Esophagus squamous epithelium (tissue), 5 donors: ENCODE data around the gene PDE7B. TPM values are rescaled to one million over a fixed set of nuclear protein-coding genes. Genes with fewer than 3 reads are reported as not detected.

Source experiments
- DNase-seq: peaks from one replicate; lab custom pipeline; 2025; lab: John Stamatoyannopoulos, UW
- H3K27ac ChIP-seq, 4 donors: fragments of 200-600 bp; sonication (generic); one replicate each; pipeline ENCODE4 v1.5.1; 2016 to 2019; ENCODE audit warnings: mild to moderate bottlenecking in 1 of 4
- H3K27me3 ChIP-seq, 4 donors: fragments of 200-600 bp; sonication (generic); 1 replicate in 3 of 4; 2 replicates in 1 of 4; pipeline versions ENCODE4 v1.5.1 to v1.6.0; 2017 to 2021; ENCODE audit warnings: antibody characterized with exemption in 1 of 4
- H3K36me3 ChIP-seq, 3 donors: fragments of 200-600 bp; sonication (generic); one replicate each; pipeline ENCODE4 v1.5.1; 2016 to 2019
- H3K4me1 ChIP-seq, 3 donors: fragments of 200-600 bp; sonication (generic); one replicate each; pipeline ENCODE4 v1.5.1; 2017 to 2019
- H3K4me3 ChIP-seq, 4 donors: fragments of 200-600 bp; sonication (generic); 1 replicate in 3 of 4; 2 replicates in 1 of 4; pipeline ENCODE4 v1.5.1; 2016 to 2019; ENCODE audit warnings: mild to moderate bottlenecking in 2 of 4, moderate library complexity in 1 of 4
- H3K9me3 ChIP-seq, 3 donors: fragments of 200-600 bp; sonication (generic); one replicate each; pipeline ENCODE4 v1.5.1; 2016 to 2019
- POLR2A ChIP-seq, 4 donors: fragments of 450-650 bp; IDR thresholded peaks; one replicate each; pipeline ENCODE4 v1.6.1; 2017; ENCODE audit warnings: antibody characterized with exemption in 4 of 4, mild to moderate bottlenecking in 4 of 4, moderate library complexity in 3 of 4
- WGBS, 2 donors: methylation state at CpG; one replicate each; pipeline ENCODE4 v1.1.5; 2018; 5-methylcytosine and 5-hydroxymethylcytosine counted together
- intact Hi-C: fragments of 100-400 bp; cut with DNase I; formaldehyde crosslinking; loops from one replicate; pipeline ENCODE4 v1.15.0; 2022
- total RNA-seq, 4 donors: library from RNA; depleted of rRNA; stranded (reverse); fragments of >200 nt; gene quantifications; one replicate each; pipeline ENCODE4 v1.1.0, GENCODE V29; 2016
- TF ChIP-seq, protein P1 (sequence below), 6 experiments: fragments of 450-650 bp in 4 of 6; fragments of 200-600 bp in 2 of 6; sonication (generic) in 2 of 6; IDR thresholded peaks; one replicate each; pipeline ENCODE4 v1.5.1; 2016 to 2019; ENCODE audit warnings: antibody characterized with exemption in 6 of 6, mild to moderate bottlenecking in 4 of 6, moderate library complexity in 4 of 6
- donor health status: DM: yes; HTN: yes; CAD: no.

The PDE7B gene
- total RNA-seq, 4 donors from 2014 or later: 0.08 to 6.1 (median 0.47) TPM

GRCh38 chr6:135871878-135872277 lies 20.4 kb downstream of the PDE7B start:
- DNase-seq: no peak
- Histone ChIP-seq H3K27ac (no peak overlapping the region), H3K27me3 (no peaks in the 10 kb centered on the region), H3K36me3 (no peaks in the 10 kb centered on the region), H3K9me3 (no peaks in the 10 kb centered on the region), H3K4me1 (no peaks in the 10 kb centered on the region), H3K4me3 (no peak overlapping the region)
- 73 to 84% methylated on average over 1 of the region's 1 CpG for WGBS, 2 donors
- intact Hi-C loops: no loop called here
- TF ChIP-seq POLR2A (IDR thresholded peaks at IDR 0.05): no peak
- TF ChIP-seq, protein P1, sequence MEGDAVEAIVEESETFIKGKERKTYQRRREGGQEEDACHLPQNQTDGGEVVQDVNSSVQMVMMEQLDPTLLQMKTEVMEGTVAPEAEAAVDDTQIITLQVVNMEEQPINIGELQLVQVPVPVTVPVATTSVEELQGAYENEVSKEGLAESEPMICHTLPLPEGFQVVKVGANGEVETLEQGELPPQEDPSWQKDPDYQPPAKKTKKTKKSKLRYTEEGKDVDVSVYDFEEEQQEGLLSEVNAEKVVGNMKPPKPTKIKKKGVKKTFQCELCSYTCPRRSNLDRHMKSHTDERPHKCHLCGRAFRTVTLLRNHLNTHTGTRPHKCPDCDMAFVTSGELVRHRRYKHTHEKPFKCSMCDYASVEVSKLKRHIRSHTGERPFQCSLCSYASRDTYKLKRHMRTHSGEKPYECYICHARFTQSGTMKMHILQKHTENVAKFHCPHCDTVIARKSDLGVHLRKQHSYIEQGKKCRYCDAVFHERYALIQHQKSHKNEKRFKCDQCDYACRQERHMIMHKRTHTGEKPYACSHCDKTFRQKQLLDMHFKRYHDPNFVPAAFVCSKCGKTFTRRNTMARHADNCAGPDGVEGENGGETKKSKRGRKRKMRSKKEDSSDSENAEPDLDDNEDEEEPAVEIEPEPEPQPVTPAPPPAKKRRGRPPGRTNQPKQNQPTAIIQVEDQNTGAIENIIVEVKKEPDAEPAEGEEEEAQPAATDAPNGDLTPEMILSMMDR (IDR thresholded peaks at IDR 0.05): no peak

GRCh38 chr6:135875446-135875845 lies 23.9 kb downstream of the PDE7B start:
- Histone ChIP-seq H3K9me3 (no peaks in the 10 kb centered on the region), H3K27ac (no peak overlapping the region)

DNA sequence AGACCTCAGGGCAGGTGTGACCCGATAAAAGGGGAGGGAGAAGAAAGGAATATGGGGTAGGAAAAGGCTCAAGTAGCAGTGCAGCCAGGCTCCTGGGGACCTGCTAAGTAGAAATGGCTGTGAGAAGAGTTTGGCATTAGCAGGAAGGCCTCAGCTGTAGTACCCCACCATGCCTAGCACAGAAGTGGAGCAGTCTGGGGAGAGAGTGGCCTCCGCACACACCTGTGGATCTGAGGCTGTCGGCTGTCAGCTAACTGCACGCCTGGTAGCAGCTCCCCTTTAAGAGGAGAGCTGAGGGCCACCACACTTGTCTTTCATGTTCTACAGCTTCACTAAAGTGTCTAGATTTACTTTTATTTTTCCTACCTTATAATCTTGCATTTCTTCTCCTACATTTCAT lies 24.6 kb downstream of the PDE7B start:
- Histone ChIP-seq H3K4me1 (no peaks in the 10 kb centered on the region), H3K27ac (no peak overlapping the region), H3K9me3 (no peaks in the 10 kb centered on the region), H3K4me3 (no peak overlapping the region), H3K27me3 (no peaks in the 10 kb centered on the region), H3K36me3 (no peaks in the 10 kb centered on the region)
- 95 to 96% methylated on average over 4 of the region's 4 CpGs for WGBS, 2 donors
- no peak for DNase-seq
- TF ChIP-seq, protein P1 (IDR thresholded peaks at IDR 0.05): no peak
- TF ChIP-seq POLR2A (IDR thresholded peaks at IDR 0.05): no peak
- intact Hi-C loops: no loop called here

More at GRCh38 chr6:135875446-135875845, 23.9 kb downstream of the PDE7B start:
- intact Hi-C loops: no loop called here
- Histone ChIP-seq H3K27me3 (no peaks in the 10 kb centered on the region), H3K4me1 (no peaks in the 10 kb centered on the region), H3K4me3 (no peak overlapping the region), H3K36me3 (no peaks in the 10 kb centered on the region)
- TF ChIP-seq POLR2A (IDR thresholded peaks at IDR 0.05): no peak
- TF ChIP-seq, protein P1 (IDR thresholded peaks at IDR 0.05): no peak
- 84 to 95% methylated on average over 2 of the region's 2 CpGs for WGBS, 2 donors
- DNase-seq: no peak

DNA sequence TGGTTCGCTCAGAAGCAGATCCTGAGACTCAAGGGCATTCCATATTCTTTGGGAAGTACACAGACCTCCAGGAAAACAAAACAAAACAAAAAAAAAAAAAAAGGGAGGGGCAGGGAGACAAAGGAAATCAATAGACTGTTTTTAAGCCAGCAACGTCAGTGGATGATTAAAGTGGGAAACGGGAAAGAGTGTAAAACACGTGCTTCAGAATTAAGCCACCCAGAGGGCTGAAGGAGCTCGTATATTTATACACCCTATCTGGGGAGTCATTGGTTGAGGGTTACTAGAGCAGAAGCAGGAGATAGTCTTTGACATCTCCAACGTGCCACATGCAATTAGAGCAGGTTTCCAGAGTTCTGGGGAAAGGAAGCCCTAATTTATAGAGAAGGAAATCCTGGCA lies 26.2 kb downstream of the PDE7B start:
- intact Hi-C loops: no loop called here
- no peaks in the 10 kb centered on the region for H3K9me3 ChIP-seq
- 59 to 63% methylated on average over 6 of the region's 6 CpGs for WGBS, 2 donors
- no peak for DNase-seq
- TF ChIP-seq POLR2A (IDR thresholded peaks at IDR 0.05): no peak
- TF ChIP-seq, protein P1 (IDR thresholded peaks at IDR 0.05): no peak
- H3K27me3 ChIP-seq: no peaks in the 10 kb centered on the region
- no peak overlapping the region for H3K4me3 ChIP-seq
- H3K27ac ChIP-seq: no peak overlapping the region
- no peaks in the 10 kb centered on the region for H3K4me1 ChIP-seq
- H3K36me3 ChIP-seq: no peaks in the 10 kb centered on the region

DNA sequence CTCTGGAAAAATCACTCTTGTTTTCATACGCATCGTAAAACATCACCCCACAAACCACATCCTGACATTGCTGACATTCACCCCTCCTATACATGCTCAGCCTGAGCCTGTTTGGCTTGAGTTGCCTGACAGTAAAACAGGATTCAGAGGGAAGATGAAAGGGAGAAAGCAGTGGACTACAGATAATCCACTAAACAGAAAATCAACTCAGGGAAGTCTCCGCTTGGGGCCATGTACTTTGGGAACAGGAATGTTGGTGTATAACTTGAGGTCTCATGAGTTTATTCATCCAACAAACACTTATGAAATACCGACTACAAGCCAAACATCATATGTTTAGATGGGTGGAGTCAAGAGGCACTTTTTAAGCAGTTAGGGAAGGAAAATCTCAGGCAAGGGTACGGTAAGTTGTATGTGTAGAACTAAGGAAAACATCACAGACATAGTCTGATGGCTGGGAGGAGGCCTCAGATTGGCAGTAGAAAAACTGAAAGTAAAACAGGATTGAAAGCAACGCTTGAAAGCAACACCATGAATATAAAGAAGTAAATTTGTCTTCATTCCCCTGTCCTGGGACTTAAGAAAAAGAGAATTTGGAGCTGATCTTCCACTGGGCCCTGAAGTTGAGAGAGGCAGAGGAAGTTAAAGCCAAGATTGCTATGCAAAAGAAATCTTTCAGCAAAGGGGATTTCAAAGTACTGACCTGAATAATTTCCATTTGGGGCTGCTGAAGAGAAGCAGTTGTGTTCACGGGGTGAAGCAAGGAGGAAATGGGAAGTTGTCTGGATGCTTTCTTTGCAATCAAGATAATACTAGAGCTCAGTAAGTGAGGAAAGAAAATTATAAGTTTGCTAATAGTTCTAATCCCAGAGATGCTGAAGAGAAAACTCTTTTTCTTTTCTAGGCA lies 28.8 kb downstream of the PDE7B start:
- H3K4me3 ChIP-seq: peak overlapping the region in 2 of 4 donors; percentile 8 to 47
- H3K4me1 ChIP-seq: no peaks in the 10 kb centered on the region
- WGBS, 2 donors: 56% methylated on average over 7 of the region's 7 CpGs
- no peaks in the 10 kb centered on the region for H3K27me3 ChIP-seq
- TF ChIP-seq, protein P1 (IDR thresholded peaks at IDR 0.05): no peak
- no peak for TF ChIP-seq POLR2A (IDR thresholded peaks at IDR 0.05)
- no peaks in the 10 kb centered on the region for H3K36me3 ChIP-seq
- intact Hi-C loops: no loop called here
- H3K9me3 ChIP-seq: no peaks in the 10 kb centered on the region
- no peak for DNase-seq
- peak overlapping the region; percentile 5 to 46 (median 26) for H3K27ac ChIP-seq
